RWPE2 (cell line): ENCODE results near the gene NRG4.
"Not testable (repeated sequence)": the region's sequence is repeated elsewhere in the genome, so short reads cannot be mapped to it uniquely, and the experiment has no call there.

ENCODE experiments used
- ATAC-seq: fragments of 200-7000 bp; cut with Tn5 transposase; 3 replicates; pipeline ENCODE4 v1.9.1; 2021; ENCODE audit warnings: low read depth
- DNase-seq: peaks from one replicate; pipeline ENCODE4 v3.0.0-alpha.2; 2020; ENCODE audit warnings: low spot score
- H3K27ac ChIP-seq: fragments of 450-650 bp; 2 replicates; pipeline ENCODE4 v1.5.1; 2017; ENCODE audit warnings: mild to moderate bottlenecking; ENCODE audit not compliant: poor library complexity, severe bottlenecking
- H3K27me3 ChIP-seq: fragments of 250-450 bp; sonication (Bioruptor Pico); 2 replicates; pipeline ENCODE4 v1.5.1; 2021; ENCODE audit warnings: mild to moderate bottlenecking, moderate library complexity; ENCODE audit not compliant: insufficient read depth, poor library complexity, severe bottlenecking
- H3K36me3 ChIP-seq: fragments of 250-450 bp; sonication (Bioruptor Pico); 2 replicates; pipeline ENCODE4 v1.5.1; 2020; ENCODE audit warnings: low read depth, mild to moderate bottlenecking, moderate library complexity
- H3K4me1 ChIP-seq: fragments of 250-450 bp; sonication (Bioruptor Pico); 2 replicates; pipeline ENCODE4 v1.5.1; 2021; ENCODE audit warnings: mild to moderate bottlenecking, moderate library complexity; ENCODE audit not compliant: insufficient read depth, poor library complexity, severe bottlenecking
- H3K4me3 ChIP-seq: fragments of 250-450 bp; sonication (Bioruptor Pico); 2 replicates; pipeline ENCODE4 v1.5.1; 2021; ENCODE audit warnings: mild to moderate bottlenecking, moderate library complexity; ENCODE audit not compliant: severe bottlenecking
- H3K9me3 ChIP-seq: fragments of 250-450 bp; sonication (Bioruptor Pico); 2 replicates; pipeline ENCODE4 v1.5.1; 2021; ENCODE audit warnings: mild to moderate bottlenecking, moderate library complexity; ENCODE audit not compliant: severe bottlenecking
- CTCF ChIP-seq: fragments of 450-650 bp; IDR thresholded peaks from one replicate; pipeline ENCODE4 v1.5.1; 2017; ENCODE audit warnings: mild to moderate bottlenecking, moderate library complexity; ENCODE audit not compliant: poor library complexity, severe bottlenecking

The NRG4 gene

GRCh38 chr15:75994220-75994619 lies 18.0 kb downstream of the NRG4 start:
- peaks cover 4% of the 10 kb centered on the region for H3K9me3 ChIP-seq
- ATAC-seq: no peak
- no peak for DNase-seq
- no peak overlapping the region for H3K4me3 ChIP-seq
- no peaks in the 10 kb centered on the region for H3K4me1 ChIP-seq
- no peak for TF ChIP-seq CTCF
- no peaks in the 10 kb centered on the region for H3K27me3 ChIP-seq
- no peaks in the 10 kb centered on the region for H3K36me3 ChIP-seq
- H3K27ac ChIP-seq: no peak overlapping the region

- Histone ChIP-seq H3K4me1 (no peaks in the 10 kb centered on the region), H3K27me3 (no peaks in the 10 kb centered on the region), H3K4me3 (no peak overlapping the region), H3K27ac (no peak overlapping the region), H3K9me3 (peaks cover 4% of the 10 kb centered on the region), H3K36me3 (no peaks in the 10 kb centered on the region)
- TF ChIP-seq CTCF: no peak
- DNase-seq (no peak), ATAC-seq (no peak)
Measured at GRCh38 chr15:75992897-75993296, 19.3 kb downstream of the NRG4 start.

- Histone ChIP-seq H3K27ac (no peak overlapping the region), H3K9me3 (peaks cover 4% of the 10 kb centered on the region), H3K27me3 (no peaks in the 10 kb centered on the region), H3K4me1 (no peaks in the 10 kb centered on the region), H3K36me3 (no peaks in the 10 kb centered on the region), H3K4me3 (no peak overlapping the region)
- no peak for DNase-seq
- ATAC-seq: no peak
- no peak for TF ChIP-seq CTCF
Measured at GRCh38 chr15:75989875-75990274, 22.3 kb downstream of the NRG4 start.

GRCh38 chr15:75989045-75989444 lies 23.2 kb downstream of the NRG4 start:
- peaks cover 4% of the 10 kb centered on the region for H3K9me3 ChIP-seq
- H3K36me3 ChIP-seq: no peaks in the 10 kb centered on the region
- DNase-seq (no peak), ATAC-seq (no peak)
- no peak for TF ChIP-seq CTCF
- H3K4me1 ChIP-seq: no peaks in the 10 kb centered on the region
- no peak overlapping the region for H3K4me3 ChIP-seq
- H3K27me3 ChIP-seq: no peaks in the 10 kb centered on the region
- H3K27ac ChIP-seq: no peak overlapping the region

GRCh38 chr15:75985971-75986370 lies 26.3 kb downstream of the NRG4 start:
- H3K4me1 ChIP-seq: no peaks in the 10 kb centered on the region
- no peak overlapping the region for H3K27ac ChIP-seq
- TF ChIP-seq CTCF: no peak
- ATAC-seq (no peak), DNase-seq (no peak)
- H3K36me3 ChIP-seq: no peaks in the 10 kb centered on the region
- no peaks in the 10 kb centered on the region for H3K27me3 ChIP-seq
- H3K4me3 ChIP-seq: no peak overlapping the region
- H3K9me3 ChIP-seq: no peaks in the 10 kb centered on the region

GRCh38 chr15:75984706-75985105 lies 27.5 kb downstream of the NRG4 start:
- not testable (repeated sequence) for H3K36me3 ChIP-seq, H3K27me3 ChIP-seq, H3K27ac ChIP-seq, ATAC-seq, H3K4me3 ChIP-seq, DNase-seq, H3K9me3 ChIP-seq, H3K4me1 ChIP-seq
